ENCODE data around the gene MARK3. TPM values are rescaled to one million over a fixed set of nuclear protein-coding genes. Genes with fewer than 3 reads are reported as not detected.

The MARK3 gene
- total and polyA plus RNA-seq, 2 donors (not counting 1 experiment from before 2014, with no cell fraction given) = 73.0 to 142 TPM

- H3K4me1 ChIP-seq (ENCODE audit: control insufficient read depth in 2 of 2, insufficient read depth in 2 of 2, low read length in 2 of 2) = peaks cover 22 to 31% of the 10 kb centered on the region in 2 donors
- Mint-ChIP-seq H3K4me1 (peaks cover 9% of the 10 kb centered on the region), H3K27me3 (peaks cover under 1% of the 10 kb centered on the region), H3K4me3 (no peak overlapping the region), H3K27ac (no peak overlapping the region), H3K9me3 (ENCODE audit: insufficient read depth) (no peaks in the 10 kb centered on the region)
- no peaks in the 10 kb centered on the region for H3K36me3 ChIP-seq (replicated peaks in 1 of 2; ENCODE audit: control extremely low read depth in 1 of 2, control insufficient read depth in 1 of 2, extremely low read depth in 1 of 2, insufficient read depth in 2 of 2, low read length in 1 of 2)
- POLR2A ChIA-PET = interaction anchor here (0.6 to 1.3 kb wide), 3 partner anchors 9 to 440 kb away, joined by 3 to 5 read pairs (median 3); no protein-coding TSS in a partner anchor
- H3K79me2 ChIP-seq (ENCODE audit: control insufficient read depth, insufficient read depth, low read length) = no peaks in the 10 kb centered on the region
- peaks cover 0 to 7% (median 0%) of the 10 kb centered on the region in 3 donors for H3K9me3 ChIP-seq (ENCODE audit: control extremely low read depth in 1 of 3, control insufficient read depth in 2 of 3, insufficient read depth in 1 of 3, low read length in 2 of 3)
- DNase-seq = peak; percentile 70
- intact Hi-C loops (cut with micrococcal nuclease) = no loop called here
- H4K20me1 ChIP-seq (ENCODE audit: control insufficient read depth, insufficient read depth, low read length, poor library complexity, severe bottlenecking) = peaks cover 11% of the 10 kb centered on the region
- H3K4me2 ChIP-seq (replicated peaks; ENCODE audit: low read depth, low read length, poor library complexity, severe bottlenecking) = no peak overlapping the region
- H3K27me3 ChIP-seq (replicated peaks in 1 of 4; ENCODE audit: control extremely low read depth in 1 of 4, control insufficient read depth in 3 of 4, insufficient read depth in 4 of 4, low read length in 3 of 4) = peaks cover 0 to 30% (median 10%) of the 10 kb centered on the region in 4 experiments
- CTCF ChIA-PET = interaction anchor here (0.8 to 6.1 kb wide), 16 partner anchors 9 to 414 kb away, joined by 3 to 128 read pairs (median 6); partner anchors contain the start of gene TRMT61A
- H3K9ac ChIP-seq (ENCODE audit: low read length) = no peak overlapping the region
- 48% methylated on average over 8 of the region's 9 CpGs for WGBS (ENCODE audit: insufficient coverage)
- no peak overlapping the region for H3K27ac ChIP-seq (ENCODE audit: low read length in 2 of 2)
- no peak for TF ChIP-seq EZH2 (IDR thresholded peaks at IDR 0.05; ENCODE audit: borderline replicate concordance, insufficient read depth, low read depth, low read length, poor library complexity, severe bottlenecking)
- TF ChIP-seq, protein P1, sequence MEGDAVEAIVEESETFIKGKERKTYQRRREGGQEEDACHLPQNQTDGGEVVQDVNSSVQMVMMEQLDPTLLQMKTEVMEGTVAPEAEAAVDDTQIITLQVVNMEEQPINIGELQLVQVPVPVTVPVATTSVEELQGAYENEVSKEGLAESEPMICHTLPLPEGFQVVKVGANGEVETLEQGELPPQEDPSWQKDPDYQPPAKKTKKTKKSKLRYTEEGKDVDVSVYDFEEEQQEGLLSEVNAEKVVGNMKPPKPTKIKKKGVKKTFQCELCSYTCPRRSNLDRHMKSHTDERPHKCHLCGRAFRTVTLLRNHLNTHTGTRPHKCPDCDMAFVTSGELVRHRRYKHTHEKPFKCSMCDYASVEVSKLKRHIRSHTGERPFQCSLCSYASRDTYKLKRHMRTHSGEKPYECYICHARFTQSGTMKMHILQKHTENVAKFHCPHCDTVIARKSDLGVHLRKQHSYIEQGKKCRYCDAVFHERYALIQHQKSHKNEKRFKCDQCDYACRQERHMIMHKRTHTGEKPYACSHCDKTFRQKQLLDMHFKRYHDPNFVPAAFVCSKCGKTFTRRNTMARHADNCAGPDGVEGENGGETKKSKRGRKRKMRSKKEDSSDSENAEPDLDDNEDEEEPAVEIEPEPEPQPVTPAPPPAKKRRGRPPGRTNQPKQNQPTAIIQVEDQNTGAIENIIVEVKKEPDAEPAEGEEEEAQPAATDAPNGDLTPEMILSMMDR (IDR thresholded peaks at IDR 0.05) = peak; percentile 93
- peak; percentile 22 for ATAC-seq (ENCODE audit: low read depth)
- H3K4me3 ChIP-seq (ENCODE audit: control extremely low read depth in 1 of 5, extremely low read depth in 1 of 5, insufficient read depth in 1 of 5, low read depth in 2 of 5, low read length in 4 of 5) = no peak overlapping the region
- no peak overlapping the region for H2AFZ ChIP-seq (ENCODE audit: insufficient read depth, low read depth, low read length, poor library complexity, severe bottlenecking)
These were observed 133.3 kb downstream of the MARK3 start for GRCh38 chr14:103518422-103519042.

Measured in B cell (primary cell).